Measurements from ENCODE around the gene NDUFS8. TPM values are rescaled to one million over a fixed set of nuclear protein-coding genes. Genes with fewer than 3 reads are reported as not detected.

Gene NDUFS8
- total RNA-seq, 1 donor from 2014 or later, result 126 TPM

- intact Hi-C loops (cut with micrococcal nuclease), result no loop called here
These were observed 44.3 kb downstream of the NDUFS8 start for GRCh38 chr11:68074584-68075352.

DNA sequence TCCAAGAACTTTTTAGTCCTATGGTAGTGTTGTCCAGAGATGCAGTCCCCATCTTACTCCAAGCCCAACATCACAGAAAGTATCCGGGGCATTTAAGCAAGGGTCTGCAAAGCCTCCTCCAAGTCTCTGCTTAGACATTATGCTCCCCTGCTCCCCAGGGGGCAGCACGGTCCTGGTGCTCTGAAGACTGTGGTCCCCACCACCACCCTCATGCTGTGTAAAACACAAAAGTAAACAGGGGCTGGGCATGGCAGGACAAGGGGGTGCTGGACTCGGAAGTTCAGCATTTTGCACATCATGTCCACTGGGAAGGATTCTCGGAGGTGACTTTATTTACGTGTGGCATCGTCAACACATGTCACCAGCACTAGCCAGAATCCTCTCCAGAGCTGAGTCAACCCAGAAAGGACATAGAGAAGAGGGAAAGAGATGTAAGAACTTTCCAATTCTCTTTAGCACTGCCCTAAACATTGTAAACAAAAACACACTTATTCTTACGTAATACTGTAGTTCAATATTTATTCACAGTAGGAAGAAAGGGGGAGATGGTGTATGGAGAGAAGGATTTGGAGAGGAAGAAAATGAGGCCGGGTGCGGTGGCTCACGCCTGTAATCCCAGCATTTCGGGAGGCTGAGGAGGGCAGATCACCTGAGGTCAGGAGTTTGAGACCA, 46.0 kb downstream of the NDUFS8 start:
- intact Hi-C loops (cut with micrococcal nuclease), result no loop called here

DNA sequence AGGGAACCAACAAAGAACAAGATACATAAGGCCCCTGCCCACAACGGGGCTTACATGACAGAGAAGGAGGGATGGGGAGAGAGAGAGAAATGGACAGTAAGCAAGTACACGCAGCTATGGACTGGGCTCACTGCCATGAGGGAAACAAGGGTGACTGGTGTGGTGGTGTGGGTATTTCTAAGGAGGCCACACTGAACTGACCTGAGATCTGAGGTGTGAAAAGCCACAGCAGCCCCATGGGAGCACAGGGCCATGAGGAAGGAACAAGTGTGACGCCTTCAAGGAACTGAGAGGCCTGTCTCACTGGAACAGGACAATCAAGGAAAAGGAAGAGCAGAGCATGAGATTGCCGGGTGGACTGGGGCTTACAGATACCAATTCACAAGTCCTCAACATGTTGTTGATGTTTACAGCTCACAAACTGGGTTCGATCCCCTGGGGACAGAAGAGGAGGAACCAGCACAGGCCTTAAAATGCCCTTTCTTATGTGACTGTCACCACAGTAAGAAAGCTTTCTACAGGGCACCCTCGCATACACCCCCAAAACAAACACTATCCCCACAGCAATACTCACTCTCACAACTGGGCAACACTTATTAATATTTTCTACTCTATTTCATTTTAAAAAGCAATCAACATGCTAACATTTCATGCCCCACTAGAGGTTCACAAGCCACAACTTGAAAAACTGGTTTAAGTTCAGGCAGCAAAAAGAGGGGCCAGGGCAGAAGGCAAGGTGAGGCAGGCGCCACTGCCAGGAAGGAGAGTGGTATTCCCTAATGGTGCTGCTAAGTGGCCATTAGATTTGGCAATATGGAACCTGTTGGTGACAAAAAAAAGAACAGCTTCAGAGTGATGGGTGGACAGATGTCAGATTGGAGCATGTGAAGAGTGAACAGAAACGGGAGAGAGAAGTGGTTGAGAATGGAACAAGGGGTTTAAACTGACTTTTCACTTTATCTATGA, 47.4 kb downstream of the NDUFS8 start:
- intact Hi-C loops (cut with micrococcal nuclease), result no loop called here

GRCh38 chr11:68080860-68081259, 50.4 kb downstream of the NDUFS8 start:
- intact Hi-C loops (cut with micrococcal nuclease), result no loop called here

GRCh38 chr11:68081691-68082090, 51.2 kb downstream of the NDUFS8 start:
- intact Hi-C loops (cut with micrococcal nuclease), result no loop called here

DNA sequence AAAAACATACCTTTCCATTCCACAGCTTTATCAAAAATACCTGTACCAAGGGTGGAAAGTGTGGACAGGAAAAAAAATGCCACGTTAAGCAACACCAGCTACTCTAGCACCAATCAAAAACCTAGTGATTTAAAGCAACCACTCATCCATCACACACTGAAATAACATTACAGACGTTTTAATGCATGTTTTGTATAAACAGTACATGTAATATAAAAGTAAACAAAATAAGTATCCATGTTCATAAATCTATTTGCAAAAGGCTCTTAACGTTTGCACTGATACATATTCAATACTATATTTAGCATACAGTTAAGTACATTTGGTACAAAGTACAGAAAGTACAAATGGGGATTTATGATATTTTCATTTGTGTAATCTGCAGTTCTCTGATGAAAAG, 52.0 kb downstream of the NDUFS8 start:
- intact Hi-C loops (cut with micrococcal nuclease), result no loop called here

- intact Hi-C loops (cut with micrococcal nuclease), result no loop called here
These were observed 53.0 kb downstream of the NDUFS8 start for GRCh38 chr11:68083517-68083916.

Other genes starting within 250 kb of the NDUFS8 start
- gene UNC93B1, start 26.6 kb upstream of the NDUFS8 start, total RNA-seq, result 26.3 and 28.1 TPM in 2 replicates
- not detected in 2 replicates for gene ALDH3B1, start 20.4 kb upstream of the NDUFS8 start, total RNA-seq
- 245 and 247 TPM in 2 replicates for gene TCIRG1, start 8.3 kb downstream of the NDUFS8 start, total RNA-seq
- gene CHKA, start 90.7 kb downstream of the NDUFS8 start, total RNA-seq, result 7.2 and 9.0 TPM in 2 replicates
- 36.7 and 38.0 TPM in 2 replicates for gene KMT5B, start 182.6 kb downstream of the NDUFS8 start, total RNA-seq
- gene C11orf24, start 241.3 kb downstream of the NDUFS8 start, total RNA-seq, result 23.9 and 28.3 TPM in 2 replicates

Measured in T-helper 1 cell treated with Interleukin-12 subunit alpha and Interleukin-12 subunit beta and Interleukin-4 antibody, amounts not matched to agents 30 ng/mL and 1 ng/mL, for 36 hours (primary cell).